ENCODE results near the gene SLC35G1.

SLC35G1 gene, protein sequence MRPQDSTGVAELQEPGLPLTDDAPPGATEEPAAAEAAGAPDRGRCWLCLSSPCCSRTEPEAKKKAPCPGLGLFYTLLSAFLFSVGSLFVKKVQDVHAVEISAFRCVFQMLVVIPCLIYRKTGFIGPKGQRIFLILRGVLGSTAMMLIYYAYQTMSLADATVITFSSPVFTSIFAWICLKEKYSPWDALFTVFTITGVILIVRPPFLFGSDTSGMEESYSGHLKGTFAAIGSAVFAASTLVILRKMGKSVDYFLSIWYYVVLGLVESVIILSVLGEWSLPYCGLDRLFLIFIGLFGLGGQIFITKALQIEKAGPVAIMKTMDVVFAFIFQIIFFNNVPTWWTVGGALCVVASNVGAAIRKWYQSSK

DNA sequence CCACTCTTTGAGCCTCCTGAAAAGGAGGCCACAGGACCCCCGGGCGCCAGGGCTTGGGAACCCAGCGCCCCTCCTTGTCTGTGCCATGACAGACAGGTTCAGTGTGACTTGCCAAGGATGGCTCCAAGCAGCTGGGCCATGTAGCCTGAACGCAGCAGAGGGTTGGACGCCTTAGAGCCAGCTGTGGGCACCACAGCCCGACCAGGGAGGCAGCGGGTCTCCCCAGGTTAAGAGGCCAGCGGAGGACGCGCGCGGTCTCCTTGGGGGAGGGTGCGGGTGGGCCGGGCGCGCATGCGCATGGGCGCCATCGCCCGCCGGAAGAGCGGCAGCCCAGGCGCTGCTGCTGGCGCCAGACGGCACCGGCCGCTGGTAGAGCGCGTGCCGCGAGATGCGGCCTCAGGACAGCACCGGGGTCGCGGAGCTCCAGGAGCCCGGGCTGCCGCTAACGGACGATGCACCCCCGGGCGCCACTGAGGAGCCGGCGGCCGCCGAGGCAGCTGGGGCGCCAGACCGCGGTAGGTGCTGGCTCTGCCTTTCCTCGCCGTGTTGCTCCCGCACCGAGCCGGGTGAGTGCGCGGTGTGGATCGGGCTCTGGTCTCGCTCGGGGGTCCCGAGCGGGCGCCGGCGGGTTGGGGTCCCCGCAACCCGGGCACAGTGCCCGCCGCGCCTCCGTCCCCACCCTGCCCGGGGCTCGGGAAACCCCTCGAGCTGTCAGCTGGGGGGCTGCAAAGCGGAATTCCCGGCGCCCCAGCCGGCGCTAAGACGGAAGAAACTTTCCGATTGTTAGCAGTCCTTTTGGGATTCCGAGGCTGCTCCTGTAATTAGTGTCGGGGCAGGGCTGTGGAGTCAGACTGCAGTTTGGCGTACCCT, at the start of gene SLC35G1:
TSS of gene SLC35G1 (plus strand) at position 333 of the 870 bp plus-strand sequence. CDS start at position 389, 56 bp downstream.
- DNase-seq (ENCODE audit: low read depth), result peak; percentile 51

DNA sequence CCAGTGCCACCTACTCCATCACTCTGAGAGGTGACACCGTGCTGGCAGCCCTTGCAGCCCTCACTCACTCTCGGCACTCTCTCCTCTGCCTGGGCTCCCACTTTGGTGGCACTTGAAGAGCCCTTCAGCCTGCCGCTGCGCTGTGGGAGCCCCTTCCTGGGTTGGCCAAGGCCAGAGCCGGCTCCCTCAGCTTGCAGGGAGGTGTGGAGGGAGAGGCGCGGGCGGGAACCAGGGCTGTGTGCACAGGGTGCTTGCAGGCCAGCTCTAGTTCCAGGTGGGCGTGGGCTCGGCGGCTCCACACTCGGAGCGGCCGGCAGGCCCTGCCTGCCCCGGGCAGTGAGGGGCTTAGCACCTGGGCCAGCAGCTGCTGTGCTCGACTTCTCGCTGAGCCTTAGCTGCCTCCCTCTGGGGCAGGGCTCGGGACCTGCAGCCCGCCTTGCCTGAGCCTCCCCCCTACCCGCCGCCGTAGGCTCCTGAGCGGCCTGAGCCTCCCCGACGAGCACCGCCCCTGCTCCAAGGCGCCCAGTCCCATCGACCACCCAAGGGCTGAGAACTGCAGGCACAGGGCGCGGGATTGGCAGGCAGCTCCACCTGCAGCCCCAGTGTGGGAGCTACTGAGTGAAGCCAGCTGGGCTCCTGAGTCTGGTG, 48.7 kb upstream of the SLC35G1 start:
- no peak for DNase-seq (ENCODE audit: low read depth)

DNA sequence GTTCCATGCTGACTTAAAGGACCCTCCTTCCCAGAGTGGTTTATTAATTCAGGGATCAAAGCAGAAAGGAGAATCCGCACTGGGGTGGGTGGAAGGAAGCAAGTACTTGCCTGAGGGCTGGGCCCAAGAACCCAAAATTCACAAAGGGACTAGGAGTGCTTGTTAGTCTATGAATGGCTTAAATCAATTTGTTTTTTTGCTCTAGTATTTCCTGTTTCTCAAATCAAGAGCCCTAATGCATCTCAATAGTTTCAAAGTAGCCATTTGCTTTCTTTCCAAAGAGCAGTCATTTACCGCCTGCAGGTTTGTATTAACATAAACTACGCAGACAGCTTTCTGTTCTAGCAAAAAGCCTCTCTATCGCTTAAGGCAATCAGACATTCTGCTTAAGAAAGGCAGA, 44.2 kb upstream of the SLC35G1 start:
- no peak for DNase-seq (ENCODE audit: low read depth)

DNA sequence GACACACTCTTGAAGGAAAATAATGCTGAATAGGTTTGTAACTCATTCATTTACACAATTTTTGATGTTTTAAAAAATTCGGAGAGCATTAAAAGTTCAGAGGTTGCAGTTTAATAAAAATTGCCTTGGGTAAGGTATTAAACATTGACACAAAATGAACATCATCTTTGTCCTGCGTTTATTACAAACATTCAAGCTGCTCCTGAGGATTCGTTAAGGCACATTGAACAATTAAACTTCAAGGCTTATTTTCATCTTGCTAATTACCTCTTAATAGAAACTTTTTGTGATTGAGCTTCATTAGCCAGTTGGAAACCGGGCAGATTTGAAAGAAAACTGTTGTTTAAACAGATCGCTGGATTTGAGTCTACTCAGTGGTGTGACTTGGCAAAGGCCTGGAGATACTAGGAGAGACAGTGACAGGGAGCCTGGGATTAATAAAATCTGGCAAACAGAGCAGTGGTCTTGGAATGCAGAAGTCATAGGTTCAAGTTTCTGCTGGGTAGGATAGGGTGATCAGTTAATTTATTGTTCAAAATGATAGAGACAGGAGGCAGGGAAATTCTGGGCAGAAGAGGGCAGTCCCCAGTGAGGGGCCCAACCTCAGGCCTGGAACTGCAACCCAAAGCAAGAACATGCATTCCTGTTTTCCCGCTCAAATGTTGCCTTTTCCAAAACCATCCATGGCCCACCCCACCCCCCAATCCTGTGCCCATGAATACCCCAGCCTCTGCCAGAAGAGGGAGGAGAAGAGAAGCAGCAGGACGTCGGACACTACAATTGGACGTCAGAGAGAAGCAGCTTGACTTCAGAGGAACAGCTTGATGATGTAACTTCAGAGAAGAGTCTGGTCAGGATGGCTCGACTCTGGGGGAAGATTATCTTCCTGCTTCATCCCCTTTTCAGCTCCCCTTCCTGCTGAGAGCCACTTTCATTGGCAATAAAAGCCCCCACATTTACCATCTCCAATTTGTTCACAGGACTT, 43.5 kb upstream of the SLC35G1 start:
- no peak for DNase-seq (ENCODE audit: low read depth)

DNA sequence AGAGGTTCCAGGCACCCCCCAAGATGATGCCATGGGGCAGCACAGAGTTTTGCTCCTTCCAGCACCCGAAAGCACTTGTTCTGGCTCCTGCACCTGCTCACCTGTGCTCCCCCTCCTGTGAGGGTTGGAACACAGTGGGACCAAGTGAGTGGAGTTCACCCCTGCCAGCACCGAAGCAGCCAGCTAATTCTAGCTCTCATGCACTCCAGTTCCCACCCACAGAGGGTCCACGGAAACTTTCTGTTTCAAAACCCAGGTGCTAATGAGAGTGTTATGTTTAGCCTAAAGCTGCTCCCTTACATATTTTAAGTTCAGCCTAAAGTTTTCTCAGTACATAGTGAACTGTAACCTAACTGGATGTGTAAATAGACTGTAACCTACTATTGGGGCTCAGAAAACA, 42.6 kb upstream of the SLC35G1 start:
- no peak for DNase-seq (ENCODE audit: low read depth)

DNA sequence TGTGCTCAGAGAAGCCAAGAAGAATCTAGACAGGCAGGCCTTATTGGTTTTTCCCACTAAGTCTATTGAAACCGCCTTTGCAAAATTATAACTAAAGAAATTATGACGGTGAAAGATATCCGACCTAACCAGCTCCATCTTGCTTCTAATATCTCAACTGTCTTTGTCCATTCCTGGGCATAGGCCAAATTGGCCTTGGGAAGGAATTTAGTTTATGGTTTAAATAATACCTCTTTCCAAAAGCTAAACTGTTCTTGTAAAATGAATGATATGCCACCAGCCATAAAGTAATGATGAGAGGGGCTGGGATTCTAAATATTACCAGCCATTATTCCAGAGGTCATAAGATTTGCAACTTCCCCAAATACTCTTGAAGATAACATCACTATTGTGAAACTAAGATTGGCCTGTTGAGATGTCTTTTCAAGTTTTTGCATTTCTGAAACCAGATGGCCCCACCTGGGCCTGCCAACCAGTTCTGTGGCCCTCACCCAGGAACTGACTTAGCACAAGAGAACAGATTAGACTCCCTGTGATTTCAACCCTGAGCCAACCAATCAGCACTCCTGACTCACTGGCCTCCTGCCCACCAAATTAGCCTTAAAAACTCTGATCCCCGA, 41.2 kb upstream of the SLC35G1 start:
- no peak for DNase-seq (ENCODE audit: low read depth)

DNA sequence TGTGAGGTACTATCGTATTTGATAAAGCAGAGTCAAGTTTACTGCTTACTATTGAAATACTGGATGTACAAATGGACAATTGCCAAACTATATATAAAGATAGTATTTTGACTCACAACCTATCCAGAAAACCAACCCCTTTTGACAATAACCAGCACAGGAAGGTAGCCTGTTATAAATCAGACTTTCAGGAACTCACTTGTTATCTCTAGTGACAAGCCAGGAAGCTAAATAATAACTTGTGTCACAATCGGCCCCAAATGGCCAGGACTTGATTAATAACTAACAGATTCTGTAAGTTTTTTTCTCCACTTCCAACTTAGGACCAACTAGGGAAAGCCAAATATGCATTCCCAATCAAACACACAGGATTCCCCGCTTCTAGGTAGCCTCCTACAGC, 38.8 kb upstream of the SLC35G1 start:
- no peak for DNase-seq (ENCODE audit: low read depth)

DNA sequence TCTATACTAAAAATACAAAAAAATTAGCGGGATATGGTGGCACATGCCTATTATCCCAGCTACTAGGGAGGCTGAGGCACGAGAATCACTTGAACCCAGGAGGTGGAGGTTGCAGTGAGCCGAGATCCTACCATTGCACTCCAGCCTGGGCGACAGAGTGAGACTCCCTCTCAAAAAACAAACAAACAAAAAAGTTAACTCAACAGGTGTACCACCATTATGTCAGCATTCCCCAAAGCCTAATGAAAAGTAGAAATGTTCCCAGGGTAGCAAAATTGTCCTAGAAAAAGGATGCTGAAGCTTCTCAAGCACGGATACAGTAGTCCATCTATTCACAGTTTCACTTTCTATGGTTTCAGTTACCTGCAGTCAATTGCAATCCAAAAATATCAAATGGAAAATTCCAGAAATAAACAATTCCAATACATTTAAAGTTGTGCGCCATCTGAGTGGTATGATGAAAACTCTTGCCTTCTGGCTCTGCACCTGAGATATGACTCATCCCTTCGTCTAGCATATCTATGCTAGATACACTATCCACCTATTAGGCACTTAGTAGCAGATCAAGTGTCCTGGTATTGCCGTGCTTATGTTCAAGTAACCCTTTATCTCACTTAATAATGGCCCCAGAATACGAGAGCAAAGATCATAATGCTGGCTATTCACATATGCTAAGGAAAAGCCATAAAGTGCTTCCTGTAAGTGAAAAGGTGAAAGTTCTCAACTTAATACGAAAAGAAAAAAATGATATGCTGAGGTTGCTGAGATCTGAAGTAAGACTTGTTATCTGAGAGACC, 37.2 kb upstream of the SLC35G1 start:
- no peak for DNase-seq (ENCODE audit: low read depth)

DNA sequence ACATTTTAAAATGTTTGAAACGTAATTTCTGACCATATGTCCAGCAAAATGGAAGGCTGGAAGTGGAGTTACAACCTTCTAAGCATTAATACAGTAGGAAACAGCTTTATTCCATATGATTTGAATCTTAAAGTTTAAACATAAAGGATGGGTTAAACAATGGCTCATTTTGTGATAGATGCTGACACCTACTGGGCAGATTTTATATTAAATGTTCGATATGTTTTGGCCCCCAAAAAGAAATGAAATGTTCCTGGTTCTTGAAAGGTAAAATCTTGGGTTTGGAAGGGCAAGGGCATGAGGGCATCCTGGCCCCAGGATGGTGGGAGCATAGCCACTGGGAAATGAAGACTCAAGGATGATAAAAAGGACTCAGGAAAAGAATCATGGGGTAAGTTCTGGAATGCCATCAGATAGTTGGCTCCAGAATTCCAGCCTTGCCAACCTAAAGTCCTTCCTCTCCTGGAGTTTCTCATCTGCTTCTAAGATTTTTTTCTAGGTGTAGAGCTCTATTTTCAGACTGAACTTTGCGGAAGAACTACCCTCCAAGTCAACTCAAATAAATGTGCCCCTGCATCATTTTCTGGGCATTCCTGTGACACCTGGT, 34.6 kb upstream of the SLC35G1 start:
- DNase-seq (ENCODE audit: low read depth), result no peak

DNA sequence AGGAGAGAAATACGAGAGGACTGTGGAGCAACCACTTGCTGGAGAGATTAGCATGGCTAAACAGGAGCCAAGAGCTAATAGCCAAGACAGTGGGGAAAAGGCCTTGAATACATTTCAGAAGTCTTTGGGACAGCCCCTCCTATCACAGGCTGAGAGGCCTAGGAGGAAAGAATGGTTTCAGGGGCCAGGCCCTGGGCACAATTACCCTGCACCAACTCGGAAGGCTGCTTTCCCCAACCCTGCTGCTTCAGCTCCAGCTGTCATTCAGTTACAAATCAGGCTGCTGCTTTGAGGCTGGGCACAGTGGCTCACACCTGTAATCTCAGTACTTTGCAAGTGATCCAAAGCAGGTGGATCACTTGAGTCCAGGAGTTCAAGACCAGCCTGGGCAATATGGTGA, 32.0 kb upstream of the SLC35G1 start:
- DNase-seq (ENCODE audit: low read depth), result no peak

DNA sequence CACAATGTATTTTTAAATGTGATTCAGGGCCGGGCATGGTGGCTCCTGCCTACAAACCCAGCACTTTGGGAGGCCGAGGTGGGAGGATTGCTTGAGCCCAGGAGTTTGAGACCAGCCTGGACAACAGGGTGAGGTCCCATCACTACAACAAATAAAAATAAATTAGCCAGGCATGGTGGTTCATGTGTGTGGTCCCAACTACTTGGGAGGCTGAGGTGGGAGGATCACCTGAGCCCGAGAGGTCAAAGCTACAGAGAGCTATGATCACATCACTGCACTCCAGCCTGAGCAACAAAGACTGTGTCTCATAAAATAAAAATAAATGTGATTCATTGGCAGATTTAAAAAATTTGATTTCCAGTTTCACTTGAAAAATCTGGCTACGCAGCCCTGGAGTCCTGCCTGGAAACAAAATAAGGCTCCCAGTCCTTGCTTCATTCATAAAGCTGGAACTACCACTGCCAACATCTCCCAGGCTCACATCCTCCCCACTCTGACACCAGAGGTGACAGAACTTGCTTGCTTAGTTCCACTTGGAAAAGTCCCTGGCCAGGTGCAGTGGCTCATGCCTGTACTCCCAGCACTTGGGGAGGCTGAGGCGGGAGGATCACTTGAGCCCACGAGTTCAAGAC, 27.9 kb upstream of the SLC35G1 start:
- DNase-seq (ENCODE audit: low read depth), result no peak

DNA sequence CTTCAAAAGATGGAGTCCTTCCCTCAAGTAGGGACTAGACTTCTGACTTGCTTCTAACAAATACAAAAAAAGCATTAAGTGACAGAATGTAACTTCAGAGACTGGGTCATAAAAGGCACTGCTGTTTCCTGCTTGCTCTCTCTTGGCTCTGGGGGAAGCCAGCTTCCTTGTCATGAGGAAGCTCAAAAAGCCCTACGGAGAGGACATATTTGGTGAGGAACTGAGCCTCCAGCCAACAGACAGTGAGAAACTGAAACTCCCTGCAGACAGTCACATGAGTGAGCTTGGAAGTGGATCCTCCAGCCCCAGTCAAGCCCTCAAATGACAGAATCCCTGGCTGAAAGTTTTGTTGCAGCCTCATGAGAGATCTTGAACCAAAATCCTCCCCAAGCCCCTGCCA, 26.3 kb upstream of the SLC35G1 start:
- DNase-seq (ENCODE audit: low read depth), result no peak

DNA sequence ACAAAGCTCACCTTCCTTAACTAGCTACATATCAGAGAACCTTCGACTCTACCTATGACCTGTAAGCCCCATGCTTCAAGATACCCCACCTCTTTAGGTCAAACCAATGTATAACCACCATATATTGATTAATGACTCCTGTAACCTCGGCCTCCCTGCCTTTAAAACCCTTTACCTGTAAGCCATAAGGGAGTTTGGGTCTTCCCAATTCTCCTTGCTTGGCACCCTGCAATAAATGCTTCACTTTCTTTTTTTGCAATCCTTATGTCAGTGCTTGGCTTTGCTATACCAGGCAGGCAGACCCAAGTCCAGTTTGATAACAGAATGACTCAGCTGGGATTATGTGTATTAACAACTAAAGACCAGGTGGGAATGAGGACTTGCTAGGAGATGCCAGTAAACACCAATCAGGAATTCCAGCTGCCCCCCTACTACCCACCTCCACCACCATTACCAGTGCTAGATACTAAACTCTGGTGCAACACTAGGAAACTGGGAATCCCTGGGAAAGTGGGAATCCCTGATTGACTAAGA, 22.0 kb upstream of the SLC35G1 start:
- no peak for DNase-seq (ENCODE audit: low read depth)

DNA sequence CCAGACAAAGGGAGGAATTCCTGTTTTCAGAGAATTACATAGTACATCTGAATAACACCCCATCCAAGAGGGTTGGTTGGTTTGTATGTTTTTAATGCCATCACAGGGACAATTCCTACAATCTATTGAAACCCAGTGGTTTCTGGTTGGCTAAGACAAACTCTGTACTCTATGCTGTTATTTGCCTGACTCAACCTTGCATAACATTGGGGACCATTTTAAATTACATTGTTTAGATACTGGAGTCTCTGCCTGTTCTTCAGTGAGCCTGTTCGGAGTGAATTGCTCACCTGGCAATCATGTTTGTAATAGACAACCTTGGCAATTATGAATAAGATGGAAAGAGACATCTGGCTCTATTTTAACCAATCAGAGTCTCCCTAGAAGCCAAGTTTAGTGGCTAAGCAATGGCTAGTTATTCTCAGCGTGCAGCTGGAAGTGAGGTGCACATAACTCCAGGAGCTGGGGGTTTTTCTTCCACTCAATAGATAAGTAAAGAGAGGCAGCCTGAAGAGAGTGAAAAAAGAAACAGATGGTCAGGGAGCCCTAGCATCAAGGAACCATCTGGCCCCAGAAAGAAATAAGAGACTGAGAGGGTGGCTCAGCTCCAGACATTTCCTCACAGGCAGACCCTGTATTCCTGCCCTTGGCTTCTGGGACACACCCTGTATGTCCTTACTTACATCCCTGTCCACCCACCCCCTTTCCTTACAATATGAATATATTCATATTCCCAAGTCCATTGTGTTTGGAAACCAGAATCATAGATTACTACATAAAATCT, 21.2 kb upstream of the SLC35G1 start:
- DNase-seq (ENCODE audit: low read depth), result no peak

DNA sequence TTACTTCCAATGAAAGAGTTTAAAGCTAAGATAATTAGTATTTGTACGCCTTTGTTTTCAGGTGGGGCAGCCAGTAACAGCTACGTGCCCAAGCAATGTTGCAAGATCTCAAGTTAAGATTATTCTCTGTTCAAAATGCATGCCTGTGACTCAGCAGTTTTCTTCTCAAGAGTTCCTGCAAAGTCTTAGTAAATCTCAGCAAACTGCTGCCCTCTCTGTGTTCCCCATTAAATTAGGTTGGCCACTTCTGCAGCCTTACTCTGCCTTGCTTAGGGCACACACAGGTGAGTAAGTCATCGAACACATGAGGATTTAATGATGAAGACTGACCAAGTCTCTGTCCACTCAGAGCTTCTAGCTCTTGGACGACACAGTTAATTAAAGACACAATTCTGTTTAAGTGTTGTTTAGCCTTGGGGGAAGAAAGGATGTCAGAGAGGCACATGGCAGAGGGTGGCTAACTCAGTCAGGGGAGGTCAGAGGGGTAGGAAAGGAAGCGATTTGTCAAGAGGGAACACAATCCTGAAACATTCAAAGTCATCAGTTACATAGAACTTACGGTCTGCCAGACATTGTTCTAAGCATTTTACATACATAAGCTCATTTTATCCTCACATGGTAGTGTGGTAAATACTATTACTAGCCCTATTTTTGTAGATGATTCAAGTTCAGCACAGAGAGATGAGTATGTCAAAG, 20.2 kb upstream of the SLC35G1 start:
- DNase-seq (ENCODE audit: low read depth), result no peak

DNA sequence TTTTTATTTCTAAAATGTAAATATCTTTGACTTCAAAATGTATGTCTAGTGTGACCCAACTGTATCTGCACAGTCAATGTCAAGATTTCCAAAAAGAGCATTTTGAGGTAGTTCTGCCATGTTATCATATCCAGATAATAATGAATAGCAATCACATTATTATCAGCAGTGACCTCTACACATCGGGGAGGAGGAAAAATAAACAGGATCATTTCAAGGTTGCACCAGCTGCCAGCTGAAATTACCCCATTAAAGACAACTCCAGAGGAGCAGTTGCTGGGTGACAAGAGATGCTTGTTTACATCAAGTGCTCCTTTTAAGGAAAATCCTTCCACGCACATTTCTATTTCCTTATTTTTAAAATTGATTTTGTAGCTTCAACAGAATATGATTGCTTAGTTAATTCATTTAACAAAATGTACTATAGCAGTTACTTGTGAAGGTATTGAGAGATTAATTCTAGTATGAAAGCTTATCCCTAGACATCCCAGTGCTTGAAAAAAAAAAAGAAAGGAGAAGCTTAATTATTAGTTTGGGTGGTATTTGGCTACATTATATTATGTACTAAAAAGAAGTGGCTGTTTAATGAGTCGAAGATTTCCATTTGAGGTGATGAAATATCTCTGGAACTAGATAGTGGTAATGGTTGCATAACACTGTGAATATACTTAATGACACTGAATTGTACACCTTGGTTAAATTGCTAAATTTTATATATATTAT, 19.3 kb upstream of the SLC35G1 start:
- DNase-seq (ENCODE audit: low read depth), result no peak

DNA sequence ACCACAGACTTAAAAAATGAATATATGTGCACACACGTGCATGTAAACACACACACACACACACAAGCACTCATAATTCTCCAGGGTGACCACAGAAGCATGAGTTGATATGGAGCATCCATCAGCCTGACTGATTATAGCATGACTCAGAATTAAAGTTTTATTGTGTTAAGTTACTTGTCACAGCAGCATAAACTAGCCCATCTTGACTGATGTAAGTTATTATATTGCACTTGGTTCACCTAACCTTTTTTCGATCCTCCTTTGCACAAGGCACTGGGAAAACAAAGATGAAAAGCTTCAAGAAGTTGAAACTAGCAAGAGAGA, 18.8 kb upstream of the SLC35G1 start:
- DNase-seq (ENCODE audit: low read depth), result no peak
